Stomach (tissue), 9 donors: ENCODE results near the gene USP47. TPM values are rescaled to one million over a fixed set of nuclear protein-coding genes. Genes with fewer than 3 reads are reported as not detected.
A peak's percentile ranks its signal among the peaks of the same experiment; 100 is the strongest.

Experiments
- DNase-seq, 2 donors: peaks; one replicate each; pipeline versions ENCODE4 v3.0.0 to v3.0.0-alpha.2; 2013 to 2019
- H3K27ac ChIP-seq, 5 donors: fragments of 200-600 bp in 4 of 5; sonication (generic) in 4 of 5; one replicate each; pipeline ENCODE4 v1.5.1; 2013 to 2019; ENCODE audit warnings: mild to moderate bottlenecking in 1 of 5, moderate library complexity in 1 of 5
- H3K27me3 ChIP-seq, 3 donors: fragments of 200-600 bp; sonication (generic); one replicate each; pipeline ENCODE4 v1.5.1; 2017 to 2019; ENCODE audit warnings: mixed run types in 1 of 3
- H3K36me3 ChIP-seq, 4 donors: fragments of 200-600 bp; sonication (generic); 1 replicate in 3 of 4; 2 replicates in 1 of 4; pipeline ENCODE4 v1.5.1; 2016 to 2019
- H3K4me1 ChIP-seq, 4 donors: fragments of 200-600 bp; sonication (generic); one replicate each; pipeline ENCODE4 v1.5.1; 2016 to 2019
- H3K4me3 ChIP-seq, 4 donors: fragments of 200-600 bp; sonication (generic) in 3 of 4; one replicate each; pipeline ENCODE4 v1.5.1; 2016 to 2019; ENCODE audit warnings: mild to moderate bottlenecking in 1 of 4
- H3K9me3 ChIP-seq, 4 donors: fragments of 200-600 bp; sonication (generic); one replicate each; pipeline ENCODE4 v1.5.1; 2016 to 2019
- CTCF ChIP-seq, 7 experiments: fragments of 450-650 bp in 4 of 7; fragments of 200-600 bp in 3 of 7; sonication (generic) in 3 of 7; IDR thresholded peaks; one replicate each; pipeline ENCODE4 v1.5.1; 2016 to 2019; ENCODE audit warnings: antibody characterized with exemption in 7 of 7, control low read depth in 2 of 7, mild to moderate bottlenecking in 1 of 7
- EP300 ChIP-seq: sonication (generic); formaldehyde crosslinking; IDR thresholded peaks from one replicate; pipeline ENCODE4 v1.6.1; 2017; ENCODE audit warnings: antibody characterized with exemption
- POLR2A ChIP-seq, 4 donors: fragments of 450-650 bp; IDR thresholded peaks; one replicate each; pipeline ENCODE4 v1.6.1; 2016; ENCODE audit warnings: antibody characterized with exemption in 4 of 4, control low read depth in 2 of 4, mild to moderate bottlenecking in 1 of 4, moderate library complexity in 1 of 4
- POLR2AphosphoS5 ChIP-seq, 3 donors: sonication (generic); formaldehyde crosslinking; IDR thresholded peaks; one replicate each; pipeline ENCODE4 v1.6.1; 2016; ENCODE audit warnings: antibody characterized with exemption in 3 of 3
- WGBS, 5 donors: extraction: QIAGEN DNeasy Blood & Tissue Kit in 3 of 5; methylation state at CpG; one replicate each; pipeline versions ENCODE4 v1.1.5 to v1.1.7; 2013 to 2018; 5-methylcytosine and 5-hydroxymethylcytosine counted together
- intact Hi-C: fragments of 100-400 bp; cut with DNase I; formaldehyde crosslinking; loops from one replicate; pipeline ENCODE4 v1.15.1; 2023; ENCODE audit warnings: low total_unique reads
- polyA plus RNA-seq, 3 donors: library from polyadenylated mRNA; stranded (reverse); fragments of 200-250 nt; gene quantifications; one replicate each; pipeline ENCODE4 v1.2.3, GENCODE V29; 2013
- total RNA-seq, 5 donors: library from RNA; depleted of rRNA; stranded (reverse); fragments of >200 nt; gene quantifications; one replicate each; pipeline versions ENCODE4 v1.1.0 to v1.2.3, GENCODE V29; 2014 to 2016
- donor health status: healthy with polysubstance abuse.
- donor health status: Bipolar disorder and iron deficiency.
- donor health status: healthy.

Gene USP47
- total and polyA plus RNA-seq, 8 donors = 14.6 to 200 (median 48.8) TPM

- Histone ChIP-seq H3K4me3 (no peak overlapping the region), H3K27ac (no peak overlapping the region), H3K9me3 (no peaks in the 10 kb centered on the region), H3K36me3 (peaks cover 0 to 21% (median 4%) of the 10 kb centered on the region in 4 donors), H3K4me1 (peaks cover 0 to 34% (median 13%) of the 10 kb centered on the region in 4 donors), H3K27me3 (no peaks in the 10 kb centered on the region)
- whole genome bisulfite sequencing, 5 donors = 69 to 88% (median 81%) methylated on average over 8 to 10 of the region's 10 CpGs
- TF ChIP-seq EP300 (no peak), POLR2AphosphoS5 (IDR thresholded peaks at IDR 0.05) (no peak), CTCF (IDR thresholded peaks at IDR 0.05) (no peak), POLR2A (IDR thresholded peaks at IDR 0.05) (no peak)
- no peak for DNase-seq
- intact Hi-C loops = no loop called here
Observed at GRCh38 chr11:11965656-11966353, 124.0 kb downstream of the USP47 start.

- Histone ChIP-seq H3K4me1 (peaks cover 0 to 29% (median 13%) of the 10 kb centered on the region in 4 donors), H3K27ac (no peak overlapping the region), H3K36me3 (peaks cover 0 to 21% (median 4%) of the 10 kb centered on the region in 4 donors), H3K4me3 (no peak overlapping the region), H3K9me3 (no peaks in the 10 kb centered on the region), H3K27me3 (no peaks in the 10 kb centered on the region)
- intact Hi-C loops = no loop called here
- DNase-seq = no peak
- no peak for TF ChIP-seq EP300
- no peak for TF ChIP-seq POLR2A (IDR thresholded peaks at IDR 0.05)
- no peak for TF ChIP-seq POLR2AphosphoS5 (IDR thresholded peaks at IDR 0.05)
- TF ChIP-seq CTCF (IDR thresholded peaks at IDR 0.05) = no peak
- 91 to 97% (median 92%) methylated on average over 7 of the region's 7 CpGs for WGBS, 5 donors
Observed at GRCh38 chr11:11966354-11966741, 124.6 kb downstream of the USP47 start.

GRCh38 chr11:11966826-11967668 is 125.3 kb downstream of the USP47 start:
- intact Hi-C loops = no loop called here
- Histone ChIP-seq H3K27me3 (no peaks in the 10 kb centered on the region), H3K4me1 (peaks cover 1 to 29% (median 15%) of the 10 kb centered on the region in 4 donors), H3K27ac (no peak overlapping the region), H3K36me3 (peaks cover 0 to 21% (median 4%) of the 10 kb centered on the region in 4 donors), H3K4me3 (no peak overlapping the region), H3K9me3 (no peaks in the 10 kb centered on the region)
- DNase-seq = peak; percentile 79 to 83
- WGBS, 5 donors = 65 to 74% (median 69%) methylated on average over 14 to 15 of the region's 15 CpGs
- TF ChIP-seq POLR2A (IDR thresholded peaks at IDR 0.05) = no peak
- TF ChIP-seq CTCF (IDR thresholded peaks at IDR 0.05) = peak in 5 of 7 experiments; percentile 35 to 74 (median 66)
- TF ChIP-seq POLR2AphosphoS5 (IDR thresholded peaks at IDR 0.05) = no peak
- TF ChIP-seq EP300 = no peak

GRCh38 chr11:11967669-11968510 is 126.1 kb downstream of the USP47 start:
- Histone ChIP-seq H3K9me3 (no peaks in the 10 kb centered on the region), H3K27ac (no peak overlapping the region), H3K4me3 (no peak overlapping the region), H3K4me1 (peaks cover 7 to 38% (median 21%) of the 10 kb centered on the region in 4 donors), H3K27me3 (no peaks in the 10 kb centered on the region), H3K36me3 (peaks cover 0 to 21% (median 4%) of the 10 kb centered on the region in 4 donors)
- intact Hi-C loops = no loop called here
- no peak for DNase-seq
- WGBS, 5 donors = 84 to 97% (median 93%) methylated on average over 9 to 11 of the region's 11 CpGs
- TF ChIP-seq POLR2AphosphoS5 (IDR thresholded peaks at IDR 0.05) = no peak
- TF ChIP-seq CTCF (IDR thresholded peaks at IDR 0.05) = no peak
- TF ChIP-seq EP300 = no peak
- TF ChIP-seq POLR2A (IDR thresholded peaks at IDR 0.05) = no peak
